Stimulated activated CD4-positive, alpha-beta T cell treated with anti-CD3 and anti-CD28 coated beads, Interleukin-15, amount 100 ng/mL, for 1 hour (primary cell): ENCODE data around the gene PRXL2B.
"Not testable (repeated sequence)": the region's sequence is repeated elsewhere in the genome, so short reads cannot be mapped to it uniquely, and the experiment has no call there.

Experiments
- DNase-seq, 2 donors: peaks; one replicate each; pipeline ENCODE4 v3.0.0-alpha.2; 2020; ENCODE audit warnings: low read depth in 1 of 2, low spot score in 1 of 2

The PRXL2B gene, protein sequence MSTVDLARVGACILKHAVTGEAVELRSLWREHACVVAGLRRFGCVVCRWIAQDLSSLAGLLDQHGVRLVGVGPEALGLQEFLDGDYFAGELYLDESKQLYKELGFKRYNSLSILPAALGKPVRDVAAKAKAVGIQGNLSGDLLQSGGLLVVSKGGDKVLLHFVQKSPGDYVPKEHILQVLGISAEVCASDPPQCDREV

DNA sequence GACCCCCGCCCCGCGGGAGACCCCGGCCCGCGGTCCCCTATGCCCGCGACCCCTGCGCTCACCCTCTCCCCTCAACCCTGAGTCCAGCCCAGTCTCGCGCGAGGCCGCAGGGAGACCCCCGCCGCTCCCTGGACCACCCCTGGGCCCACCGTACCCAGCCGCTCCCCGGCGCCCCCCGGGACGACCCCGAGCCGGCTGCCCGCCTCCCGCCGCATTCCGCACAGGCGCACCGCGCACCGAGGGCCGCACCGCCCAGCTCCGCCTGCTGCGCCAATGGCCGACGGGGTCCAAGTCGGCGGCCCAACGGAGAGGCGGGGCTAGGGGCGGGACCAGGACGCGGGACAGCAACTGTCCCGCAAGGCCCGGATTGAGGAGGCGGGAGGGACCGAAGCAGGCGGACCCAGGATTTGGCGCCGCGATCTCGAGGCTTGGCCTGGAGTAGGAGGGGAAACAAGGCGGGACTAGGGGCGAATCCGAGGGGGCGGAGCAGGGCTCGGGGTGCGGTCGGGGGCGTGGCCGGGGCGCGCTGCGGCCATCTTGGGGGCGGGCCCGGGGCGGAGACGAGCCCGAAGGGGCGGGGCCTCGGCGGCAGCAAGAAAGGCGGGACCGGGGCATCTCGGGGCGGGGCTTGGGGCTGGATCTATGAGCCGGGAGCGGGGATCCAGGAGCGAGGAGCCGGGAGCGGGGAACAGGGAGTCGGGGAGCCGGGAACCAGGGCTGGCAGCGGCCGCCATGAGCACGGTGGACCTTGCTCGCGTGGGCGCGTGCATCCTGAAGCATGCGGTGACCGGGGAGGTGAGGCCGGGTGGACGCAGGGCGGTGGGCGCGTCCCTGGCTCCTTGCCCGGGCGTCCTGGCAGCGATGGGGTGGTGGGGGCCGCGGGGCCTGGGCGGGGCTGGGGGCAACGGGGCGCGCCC is at the start of gene PRXL2B:
Gene PRXL2B, plus strand, starts transcription at position 624 of the 917 bp plus-strand sequence. Its CDS starts 109 bp downstream, at position 733.
- DNase-seq = peak; percentile 97 to 98

DNA sequence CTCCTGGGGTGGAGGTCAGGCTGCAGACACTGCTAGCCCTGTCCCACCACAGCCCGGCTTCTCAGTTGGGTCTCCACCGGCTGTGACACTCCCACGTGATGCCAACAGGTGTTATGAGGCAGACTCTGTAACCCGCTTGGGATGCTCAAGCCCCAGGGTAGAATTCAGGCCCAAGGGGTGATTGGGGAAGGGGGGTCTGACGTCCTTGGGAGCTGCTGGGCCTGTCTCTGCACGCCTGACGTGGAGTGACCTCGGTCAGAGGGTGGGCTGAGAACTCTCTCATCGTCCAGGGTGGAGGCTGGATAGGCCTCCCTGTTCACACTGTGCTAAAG is 48.8 kb upstream of the PRXL2B start:
- no peak for DNase-seq

DNA sequence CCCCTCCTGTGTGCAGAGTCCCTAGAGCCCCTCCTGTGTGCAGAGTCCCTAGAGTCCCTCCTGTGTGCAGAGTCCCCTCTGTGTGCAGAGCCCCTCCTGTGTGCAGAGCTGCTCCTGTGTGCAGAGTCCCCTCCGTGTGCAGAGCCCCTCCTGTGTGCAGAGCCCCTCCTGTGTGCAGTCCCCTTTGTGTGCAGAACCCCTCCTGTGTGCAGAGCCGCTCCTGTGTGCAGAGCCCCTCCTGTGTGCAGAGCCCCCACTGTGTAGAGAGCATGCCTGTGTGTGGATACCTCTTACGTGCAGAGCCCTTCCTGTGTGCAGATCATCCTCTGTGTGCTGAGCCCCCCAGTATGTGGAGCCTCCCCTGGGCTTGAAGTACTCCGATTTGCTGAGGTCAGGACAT is 48.2 kb upstream of the PRXL2B start:
- DNase-seq = no peak

DNA sequence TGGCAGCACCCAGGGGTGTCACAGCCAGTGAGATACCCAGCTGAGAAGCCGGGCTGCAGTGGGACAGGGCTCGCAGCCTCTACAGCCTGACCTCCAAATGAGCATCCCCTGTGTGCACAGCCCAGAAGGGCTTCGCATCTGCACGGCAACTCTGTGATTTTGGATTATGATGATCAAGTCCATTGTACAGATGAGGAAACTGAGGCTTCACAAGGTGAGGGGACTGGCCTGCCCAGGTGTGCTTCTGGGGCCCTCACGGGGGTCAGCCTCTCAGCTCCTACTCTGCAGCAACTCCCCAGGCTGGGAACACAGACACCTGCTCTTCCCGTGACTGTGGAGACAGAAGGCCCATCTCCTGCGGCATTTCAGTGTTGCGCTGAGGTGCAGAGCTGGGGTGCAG is 47.7 kb upstream of the PRXL2B start:
- DNase-seq = no peak

DNA sequence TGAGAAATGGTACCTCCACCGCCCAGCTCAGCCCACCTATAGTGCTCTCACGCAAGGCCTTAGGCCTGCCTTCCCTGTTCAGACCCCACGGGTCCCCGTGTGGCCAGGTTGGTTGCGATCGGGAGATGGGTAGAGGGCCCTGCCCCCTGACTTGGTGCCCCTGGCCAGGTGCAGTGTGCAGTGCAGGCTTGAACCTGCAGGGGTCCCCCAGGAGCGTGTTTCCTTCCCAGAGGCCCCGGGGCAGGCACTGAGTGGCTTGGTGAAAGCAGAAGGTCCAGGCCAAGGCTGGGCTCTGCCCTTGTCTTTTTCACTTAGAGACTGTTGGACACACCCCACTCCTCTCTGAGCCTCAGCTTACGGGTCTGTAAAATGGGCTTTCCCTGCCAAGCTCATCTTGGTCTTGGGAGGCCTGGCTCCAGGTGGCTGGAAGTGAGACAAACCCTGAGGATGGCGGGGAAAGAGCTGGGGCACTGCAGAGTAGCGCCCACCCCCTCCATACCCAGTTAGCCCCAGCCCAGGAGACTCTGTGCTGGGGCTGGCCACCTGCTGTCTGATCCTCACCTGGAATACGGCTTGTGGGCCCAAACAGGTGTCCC is 47.2 kb upstream of the PRXL2B start:
- DNase-seq = no peak

DNA sequence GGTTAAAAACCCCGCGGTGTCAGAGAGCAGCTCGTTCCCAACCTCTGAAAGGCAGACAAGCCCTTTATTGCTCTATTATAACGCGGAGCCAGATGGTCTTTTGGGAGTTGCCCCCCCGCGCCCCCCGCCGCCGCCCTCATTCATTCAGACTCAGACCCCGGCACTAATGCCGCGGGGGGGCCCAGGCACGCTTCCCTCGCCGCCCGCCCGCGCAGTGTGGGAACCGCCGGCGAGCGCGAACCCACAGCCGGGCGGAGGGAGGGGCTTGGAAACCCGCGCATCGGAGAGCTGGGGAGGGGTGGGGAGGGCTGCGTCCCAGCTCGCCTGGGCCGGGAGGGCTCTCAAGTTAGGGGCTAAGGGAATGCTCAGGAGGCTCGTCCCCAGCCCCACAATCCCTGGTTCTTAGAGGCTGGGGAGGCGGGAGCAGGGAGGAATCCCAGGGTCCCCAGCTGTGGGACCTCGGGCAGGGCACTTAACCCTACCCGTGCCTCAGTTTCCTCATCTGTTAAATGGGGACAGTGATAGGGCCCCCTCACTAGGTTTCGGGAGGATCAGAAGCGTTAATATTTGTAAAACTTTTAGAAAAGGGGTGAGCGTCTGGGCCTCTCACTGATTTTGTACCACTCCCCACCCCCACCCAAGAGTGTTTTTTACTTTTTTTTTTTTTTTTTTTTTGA is 45.6 kb upstream of the PRXL2B start:
- DNase-seq = no peak

DNA sequence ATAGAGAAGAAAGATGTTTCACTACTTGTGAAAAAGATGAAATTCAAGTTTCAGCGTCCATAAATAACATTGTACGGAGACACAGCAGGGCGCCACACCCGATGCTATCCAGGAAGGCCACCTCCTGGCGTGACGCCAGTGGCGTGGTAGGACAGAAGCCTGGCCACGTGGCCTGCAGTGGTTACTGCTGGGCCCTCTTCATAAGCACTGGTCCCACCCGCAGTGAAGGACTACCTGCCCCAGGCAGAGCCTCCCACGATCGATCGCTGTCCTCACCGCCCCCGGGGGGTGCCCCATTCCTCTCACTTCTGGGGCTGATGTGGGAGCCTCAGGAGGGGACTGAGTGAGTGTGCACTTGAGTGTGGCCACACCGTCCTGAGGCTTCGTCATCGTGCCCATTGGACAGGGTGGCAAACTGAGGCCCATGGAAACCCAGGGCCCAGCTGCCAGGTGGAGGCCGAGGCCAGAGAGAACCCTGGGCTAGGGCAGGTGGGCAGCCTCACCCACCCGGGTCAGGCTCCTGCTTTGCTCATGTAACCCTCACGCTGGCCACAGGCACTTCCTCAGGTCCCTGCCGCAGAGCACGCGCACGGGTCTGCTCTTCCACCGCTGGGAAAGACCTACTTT is 44.8 kb upstream of the PRXL2B start:
- no peak for DNase-seq

DNA sequence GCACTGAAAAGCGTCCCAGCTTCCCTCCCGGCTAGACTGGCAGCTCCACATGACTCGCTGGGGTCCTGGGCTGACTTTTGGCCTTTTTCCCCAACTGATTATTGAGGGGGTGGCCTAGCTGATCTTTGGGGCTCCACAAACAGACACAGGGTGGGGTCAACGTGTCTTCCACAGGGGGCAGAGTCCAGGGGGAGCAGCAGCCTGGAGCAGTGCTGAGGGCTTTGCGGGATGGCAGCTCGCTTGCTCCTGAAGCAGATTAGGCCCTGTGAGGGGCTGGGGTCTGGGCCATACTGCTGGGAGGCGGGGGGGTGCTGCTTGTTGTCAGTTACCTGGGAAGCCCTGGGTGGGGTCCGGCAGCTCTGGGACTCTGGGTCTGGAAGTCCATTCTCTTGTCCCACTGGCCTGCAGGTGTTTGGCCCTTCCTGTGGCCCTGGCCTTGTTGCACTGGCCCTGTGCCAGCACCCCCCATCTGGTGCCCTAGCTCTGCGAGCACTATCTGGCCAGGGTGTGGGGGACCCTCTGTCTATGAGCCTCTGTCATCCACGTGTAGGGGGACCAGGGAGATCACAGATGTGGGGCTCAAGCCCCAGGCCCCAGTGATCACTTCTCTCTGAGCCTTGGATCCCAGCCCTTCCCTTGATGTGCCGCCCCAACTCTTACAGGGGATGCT is 44.2 kb upstream of the PRXL2B start:
- DNase-seq = no peak

DNA sequence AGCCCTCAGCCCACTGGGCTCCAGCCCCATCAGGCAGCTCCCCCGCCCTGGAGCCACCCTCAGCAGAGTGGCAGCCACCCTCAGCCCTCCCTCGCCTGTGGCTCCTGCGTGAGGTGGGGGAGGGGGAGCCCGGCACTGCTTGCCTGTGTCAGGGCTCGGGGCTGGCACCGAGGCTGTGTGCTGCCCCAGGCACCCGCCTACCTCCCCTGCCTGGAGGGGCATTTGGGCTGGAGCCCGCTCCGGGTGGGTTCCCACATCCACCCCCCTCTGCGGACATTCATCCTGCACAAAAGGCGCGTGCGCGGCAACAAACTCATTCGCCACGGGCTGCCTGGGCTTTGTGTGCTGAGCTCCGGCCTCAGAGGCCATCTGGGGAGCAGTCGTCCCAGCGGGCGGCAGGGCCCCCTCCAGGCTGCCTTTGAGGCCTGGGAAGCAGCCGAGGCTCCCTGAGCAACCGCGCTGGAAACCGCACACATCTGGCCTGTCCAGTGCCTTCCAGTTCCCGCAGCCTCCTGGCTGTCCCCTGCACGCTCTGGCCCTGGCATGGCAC is 43.0 kb upstream of the PRXL2B start:
- DNase-seq = no peak

DNA sequence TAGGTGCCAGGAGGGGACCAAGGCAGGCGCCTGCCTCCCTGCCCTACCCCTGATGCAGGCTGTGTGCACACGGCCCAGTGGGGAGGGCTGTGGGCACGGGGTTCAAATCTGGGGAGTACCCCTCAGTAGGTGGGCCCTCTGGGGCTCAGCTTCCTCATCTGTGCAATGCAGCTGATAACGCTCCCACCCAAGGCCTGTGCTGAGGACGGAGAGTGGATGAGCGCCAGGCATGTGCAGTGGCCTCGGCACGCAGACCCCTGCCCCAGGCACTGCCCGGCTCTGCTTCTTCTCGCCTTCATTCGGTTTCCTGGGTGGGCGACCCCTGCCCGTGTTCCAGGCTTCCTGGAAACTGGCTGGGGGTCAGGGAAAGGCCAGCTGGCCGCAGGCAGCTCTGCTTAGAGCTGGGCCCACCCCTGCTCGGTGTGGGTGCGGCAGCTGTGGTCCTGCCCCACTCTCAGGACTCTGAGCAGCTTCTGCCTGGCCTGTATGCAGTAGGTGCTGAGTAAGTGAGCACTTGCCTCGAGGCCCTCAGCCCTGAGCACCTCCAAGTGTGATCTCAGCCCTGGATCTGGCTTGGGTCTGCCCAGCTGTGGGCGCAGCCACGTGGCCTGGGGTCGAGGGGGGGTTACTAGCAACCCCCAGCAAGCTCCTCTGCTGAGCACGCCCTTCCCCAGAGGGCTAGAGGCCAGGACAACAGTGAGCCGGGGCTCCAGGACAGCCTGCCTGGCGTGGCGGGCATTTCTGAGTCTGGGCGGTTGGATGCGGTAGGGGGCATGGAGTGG is 42.3 kb upstream of the PRXL2B start:
- no peak for DNase-seq

DNA sequence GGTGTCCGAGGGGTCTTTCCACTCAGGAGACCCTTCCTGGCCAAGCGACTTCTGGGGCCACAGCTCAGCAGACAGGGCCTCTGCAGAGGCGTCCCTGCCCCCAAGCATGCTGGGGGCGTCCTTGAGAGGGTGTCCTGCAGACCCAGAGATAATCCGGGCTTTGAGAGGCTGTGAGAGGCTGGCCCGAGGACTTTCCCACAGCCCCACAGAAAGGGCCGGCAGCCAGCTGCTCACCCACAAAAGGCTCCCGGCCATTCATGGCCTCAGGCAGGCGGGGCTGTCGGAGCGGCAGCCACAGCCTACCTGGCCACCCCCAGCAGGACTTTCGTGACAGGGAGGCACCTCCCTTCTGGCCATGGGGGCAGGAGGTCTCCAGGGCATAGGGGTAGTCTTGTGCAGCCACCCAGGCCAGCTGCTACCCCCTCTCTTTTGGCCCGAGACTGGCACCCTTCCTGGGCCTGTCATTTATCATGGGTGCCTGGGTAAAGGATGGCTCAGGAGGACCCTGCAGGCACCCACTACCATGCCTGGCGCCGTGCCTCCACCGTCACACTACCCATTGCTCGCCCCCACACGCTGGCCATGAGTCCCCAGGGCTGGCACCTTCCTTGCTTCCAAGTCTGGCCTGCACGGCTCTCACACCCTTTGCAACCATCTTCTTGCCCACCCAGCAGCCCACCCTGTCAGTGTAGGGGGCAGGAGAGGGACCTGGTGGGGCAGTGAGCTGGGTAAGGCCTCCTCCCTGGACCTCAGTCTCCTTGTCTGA is 41.5 kb upstream of the PRXL2B start:
- no peak for DNase-seq

DNA sequence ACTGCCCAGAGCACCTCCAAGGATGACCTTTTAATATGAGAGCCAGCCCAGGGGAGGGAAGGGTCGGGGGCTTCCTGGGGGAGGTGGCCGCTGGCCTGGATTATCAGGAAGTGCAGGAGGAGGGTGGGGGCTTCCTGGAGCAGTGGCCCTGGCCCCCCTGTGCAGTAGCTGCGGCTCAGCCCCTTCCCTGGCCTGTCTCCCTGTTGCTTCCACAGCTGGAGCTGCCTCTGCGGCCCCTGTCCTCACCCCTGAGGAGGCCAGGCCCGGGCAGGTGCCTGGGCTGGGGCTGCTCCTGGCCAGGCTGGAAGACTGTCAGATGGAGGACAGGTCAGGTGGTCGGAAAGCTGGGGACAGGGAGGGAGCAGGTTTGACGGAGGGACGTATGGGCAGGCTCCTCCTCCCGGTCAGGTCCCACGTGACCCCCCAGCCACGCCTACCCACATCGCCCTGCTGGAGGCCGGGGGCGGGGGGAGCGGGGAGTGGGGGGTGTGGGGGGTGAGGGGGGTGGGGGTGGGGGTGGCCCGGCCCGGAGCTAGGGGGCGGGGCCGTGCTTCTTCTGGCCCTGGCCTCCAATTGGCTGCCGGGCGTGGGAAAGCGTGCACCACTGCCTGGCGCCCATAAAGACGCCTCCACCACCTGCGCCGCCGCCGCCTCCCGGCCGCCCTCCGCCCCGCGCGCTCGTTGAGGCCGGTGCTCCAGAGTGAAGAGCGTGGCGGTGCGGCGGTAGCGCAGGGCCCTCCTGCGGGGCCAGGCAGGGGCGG is 40.6 kb upstream of the PRXL2B start:
- peak; percentile 75 to 82 for DNase-seq

DNA sequence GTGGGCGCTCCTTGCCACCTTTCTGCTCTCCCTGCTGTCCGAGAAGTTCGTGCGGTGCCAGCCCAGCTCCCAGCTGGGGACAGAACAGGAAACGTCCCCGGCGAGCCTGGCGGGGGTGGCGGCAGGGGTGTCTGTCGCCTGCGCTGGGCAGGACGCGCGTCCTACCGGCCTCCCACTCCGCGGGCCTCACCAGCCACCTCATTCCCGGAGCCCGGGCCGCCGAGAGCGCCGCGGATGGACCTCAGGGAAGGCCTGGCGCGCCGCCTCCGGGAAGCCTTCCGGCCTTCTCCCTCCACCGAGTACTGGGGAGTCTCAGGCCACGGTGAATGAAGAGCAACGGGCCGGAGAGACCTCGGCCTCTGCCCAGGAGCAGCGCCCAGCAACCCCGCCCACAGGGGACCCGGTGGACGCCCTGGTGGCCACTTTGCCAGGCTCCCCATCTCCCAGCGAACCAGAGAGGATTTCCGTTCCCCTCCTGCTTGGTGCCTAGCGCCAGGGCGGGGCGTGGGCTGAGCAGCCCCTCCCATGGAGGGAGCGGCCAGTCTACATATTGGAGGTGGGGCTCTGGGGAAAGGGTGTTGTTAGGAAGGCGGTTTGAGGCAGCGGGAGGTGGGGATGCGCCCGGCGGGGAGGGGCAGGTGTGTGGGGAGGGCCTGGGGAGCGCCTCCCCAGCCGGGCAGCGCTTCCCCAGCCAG is 39.9 kb upstream of the PRXL2B start:
- peak; percentile 60 to 69 for DNase-seq

DNA sequence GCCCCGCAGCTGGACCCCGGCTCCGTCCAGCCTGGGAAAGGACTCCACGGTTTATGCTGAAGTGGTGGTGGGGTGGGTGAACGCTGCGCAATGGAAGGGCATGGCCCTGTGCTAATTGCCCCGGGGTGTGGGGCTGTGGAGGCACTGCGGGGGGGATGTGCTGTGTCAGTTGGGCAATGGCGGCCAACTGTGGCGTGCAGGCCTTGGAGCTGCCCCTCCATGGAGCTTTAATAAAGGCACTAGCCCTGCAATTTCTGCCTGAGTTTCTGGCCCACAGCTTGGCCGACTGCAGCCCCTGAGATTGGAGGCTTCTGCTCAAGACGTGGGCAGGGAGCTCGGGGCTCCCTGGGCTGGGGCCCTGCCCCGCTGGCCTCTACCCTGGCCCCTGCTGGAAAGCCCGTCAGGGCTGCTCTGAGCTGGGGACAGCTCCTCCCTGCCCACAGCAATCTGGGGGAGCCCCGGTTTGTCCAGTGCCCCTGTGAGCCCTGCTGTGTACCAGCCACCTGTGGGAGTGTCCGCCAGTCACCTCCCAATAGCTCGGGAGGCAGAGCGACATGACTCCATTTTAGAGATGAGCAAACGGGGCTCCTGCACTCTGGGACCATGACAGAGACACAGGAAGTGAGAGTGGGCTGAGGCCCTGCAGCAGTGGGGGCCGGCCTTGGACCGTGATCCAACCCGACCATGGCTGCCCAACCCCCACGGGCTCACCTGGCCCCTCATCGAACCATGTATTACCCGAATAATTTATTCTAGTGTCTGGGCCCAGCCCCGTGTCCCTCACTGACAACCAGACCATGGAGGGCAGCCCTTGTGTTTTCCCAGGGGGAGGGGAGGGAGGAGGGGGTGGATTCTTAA is 39.1 kb upstream of the PRXL2B start:
- no peak for DNase-seq

DNA sequence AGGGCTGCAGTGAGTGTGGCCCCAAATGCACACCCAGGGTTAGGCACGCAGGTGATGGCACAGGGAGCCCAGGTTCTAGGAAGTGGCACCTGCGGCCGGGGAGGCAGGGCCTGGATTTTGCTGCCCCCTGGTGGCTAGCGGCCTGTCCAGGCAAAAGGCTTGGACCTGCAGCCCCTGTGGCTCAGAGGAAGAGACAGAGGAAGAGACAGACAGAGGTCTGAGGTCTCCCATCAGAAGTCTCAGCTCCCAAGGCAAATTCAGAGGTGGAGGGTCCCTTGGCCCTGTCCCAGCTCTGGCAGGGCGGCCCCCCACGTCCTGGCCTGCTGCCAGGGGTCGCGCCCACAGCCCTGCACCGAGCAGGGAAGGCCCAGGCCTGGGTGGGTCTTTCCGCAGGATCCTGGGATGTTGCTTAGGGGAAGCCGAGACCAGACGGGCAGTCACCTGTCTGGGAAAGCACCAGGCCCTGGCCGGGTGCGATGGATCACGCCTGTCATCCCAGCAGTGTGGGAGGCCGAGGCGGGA is 38.4 kb upstream of the PRXL2B start:
- peak; percentile 74 to 75 for DNase-seq

DNA sequence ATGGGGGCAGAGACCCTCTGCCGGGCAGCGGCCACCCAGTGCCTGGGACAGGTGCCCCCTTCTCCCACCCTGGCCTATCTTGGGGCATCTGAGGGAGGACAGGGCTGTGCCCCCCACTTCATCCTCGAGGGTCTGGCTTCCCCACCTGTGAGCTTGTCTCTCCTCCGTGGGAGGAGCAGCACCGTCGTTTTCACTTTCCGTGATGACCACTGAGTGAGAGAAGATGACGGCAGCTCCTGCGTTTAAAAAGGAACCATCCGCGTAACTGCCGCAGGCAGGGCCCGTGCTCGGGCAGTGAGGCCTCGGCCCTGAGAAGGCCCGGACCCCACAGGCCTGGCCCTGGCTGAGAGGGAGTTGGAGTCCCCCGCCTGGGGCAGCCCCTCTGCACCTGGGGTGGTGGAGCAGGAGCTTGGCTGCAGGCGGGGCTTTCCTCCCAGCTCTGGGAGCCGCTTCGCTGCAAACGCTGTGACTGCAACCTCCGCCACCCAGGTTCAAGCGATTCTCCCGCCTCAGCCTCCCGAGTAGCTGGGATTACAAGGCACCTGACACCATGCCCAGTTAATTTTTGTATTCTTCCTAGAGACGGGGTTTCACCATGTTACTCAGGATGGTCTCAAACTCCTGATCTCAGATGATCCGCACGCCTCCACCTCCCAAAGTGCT is 37.1 kb upstream of the PRXL2B start:
- DNase-seq = not testable (repeated sequence)
